Amniotic stem cell (primary cell): Measurements from ENCODE around the gene ZFX.

Experiments
- DNase-seq: peaks from one replicate; lab custom pipeline; 2025; lab: John Stamatoyannopoulos, UW

ZFX gene

GRCh38 chrX:24202465-24203031 is 53.0 kb downstream of the ZFX start:
- DNase-seq, result no peak

- no peak for DNase-seq
These were observed 53.7 kb downstream of the ZFX start for GRCh38 chrX:24203072-24203808.

- no peak for DNase-seq
These were observed 54.8 kb downstream of the ZFX start for GRCh38 chrX:24204331-24204730.

GRCh38 chrX:24204958-24205357 is 55.4 kb downstream of the ZFX start:
- DNase-seq, result no peak

- no peak for DNase-seq
These were observed 58.3 kb downstream of the ZFX start for GRCh38 chrX:24207826-24208225.

- no peak for DNase-seq
These were observed 59.1 kb downstream of the ZFX start for GRCh38 chrX:24208496-24209240.

GRCh38 chrX:24210190-24210589 is 60.7 kb downstream of the ZFX start:
- DNase-seq, result no peak

- no peak for DNase-seq
These were observed 65.0 kb downstream of the ZFX start for GRCh38 chrX:24214568-24214967.

- DNase-seq, result no peak
These were observed 65.7 kb downstream of the ZFX start for GRCh38 chrX:24215272-24215671.

GRCh38 chrX:24216037-24216436 is 66.5 kb downstream of the ZFX start:
- DNase-seq, result no peak

- DNase-seq, result no peak
These were observed 67.3 kb downstream of the ZFX start for GRCh38 chrX:24216827-24217226.

GRCh38 chrX:24219320-24219719 is 69.8 kb downstream of the ZFX start:
- DNase-seq, result no peak

- no peak for DNase-seq
These were observed 72.3 kb downstream of the ZFX start for GRCh38 chrX:24221872-24222271.

GRCh38 chrX:24225265-24225664 is 75.7 kb downstream of the ZFX start:
- no peak for DNase-seq

GRCh38 chrX:24226176-24226575 is 76.6 kb downstream of the ZFX start:
- DNase-seq, result no peak

GRCh38 chrX:24228596-24228995 is 79.1 kb downstream of the ZFX start:
- no peak for DNase-seq

GRCh38 chrX:24229400-24229879 is 79.9 kb downstream of the ZFX start:
- no peak for DNase-seq

GRCh38 chrX:24229976-24230375 is 80.4 kb downstream of the ZFX start:
- no peak for DNase-seq

- DNase-seq, result peak; percentile 2
These were observed 81.6 kb downstream of the ZFX start for GRCh38 chrX:24231131-24231540.

GRCh38 chrX:24231641-24232179 is 82.2 kb downstream of the ZFX start:
- DNase-seq, result no peak

GRCh38 chrX:24232796-24233195 is 83.3 kb downstream of the ZFX start:
- DNase-seq, result no peak

GRCh38 chrX:24235084-24235710 is 85.7 kb downstream of the ZFX start:
- DNase-seq, result no peak
